Measurements from ENCODE around the gene ZNF394. TPM values are rescaled to one million over a fixed set of nuclear protein-coding genes. Genes with fewer than 3 reads are reported as not detected.

The ZNF394 gene
- total and polyA plus RNA-seq, 9 of the 15 experiments (the other 6 are each of a cell fraction or from before 2014, with no cell fraction given) = 2.9 to 32.2 (median 24.2) TPM

DNA sequence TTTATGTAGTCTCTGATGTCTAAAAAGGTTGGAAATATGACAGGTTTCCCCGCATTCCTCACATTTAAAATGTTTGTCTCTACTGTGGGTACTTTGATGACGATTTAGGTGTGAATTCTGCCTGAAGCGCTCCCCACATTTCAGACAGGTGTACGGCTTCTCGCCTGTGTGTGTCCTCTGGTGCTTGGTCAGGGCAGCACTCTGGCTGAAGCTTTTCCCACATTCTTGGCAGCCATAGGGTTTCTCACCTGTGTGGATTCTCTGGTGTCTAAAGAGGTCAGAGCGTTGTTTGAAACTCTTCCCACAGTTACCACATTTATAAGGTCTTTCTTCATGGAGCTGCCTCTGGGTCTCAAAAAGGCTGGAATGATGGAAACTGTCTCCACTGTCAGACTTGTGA is 6.3 kb downstream of the ZNF394 start:
- Histone ChIP-seq H3K9ac (ENCODE audit: insufficient read depth in 1 of 2, low read depth in 2 of 2, low read length in 2 of 2) (no peak overlapping the region), H3K79me2 (ENCODE audit: control insufficient read depth, insufficient read depth, low read length) (peaks cover 35% of the 10 kb centered on the region), H3K9me3 (replicated peaks; ENCODE audit: control insufficient read depth, insufficient read depth, low read depth, low read length) (peaks cover 19% of the 10 kb centered on the region), H3K36me3 (ENCODE audit: control insufficient read depth, insufficient read depth, low read length) (peaks cover 64% of the 10 kb centered on the region), H3K27me3 (ENCODE audit: control insufficient read depth in 2 of 2, insufficient read depth in 2 of 2, low read length in 2 of 2) (no peaks in the 10 kb centered on the region), H3K4me2 (ENCODE audit: insufficient read depth, low read length) (no peak overlapping the region), H2AFZ (ENCODE audit: low read depth, low read length) (no peak overlapping the region), H3K4me3 (no peak overlapping the region), H4K20me1 (replicated peaks; ENCODE audit: control insufficient read depth, insufficient read depth, low read length) (peaks cover 12% of the 10 kb centered on the region), H3K27ac (ENCODE audit: extremely low read depth, low read depth, low read length) (no peak overlapping the region), H3K9me1 (ENCODE audit: control insufficient read depth, insufficient read depth, low read length) (peaks cover 3% of the 10 kb centered on the region), H3K4me1 (replicated peaks in 1 of 2; ENCODE audit: control insufficient read depth in 2 of 2, insufficient read depth in 2 of 2, low read length in 2 of 2) (peaks cover 2 to 5% of the 10 kb centered on the region in 2 experiments; a peak in 3 of 5 replicates)
- no TSS peak for BruUV-seq (replicated peaks)
- in situ Hi-C loops (cut with MboI) = no loop called here
- FAIRE-seq = peak; percentile 44
- DNase-seq (ENCODE audit: extremely low read depth in 1 of 4, low spot score in 3 of 4) = no peak
- intact Hi-C loops (cut with micrococcal nuclease) = no loop called here
- WGBS (ENCODE audit: insufficient coverage, low coverage, missing lambda C conversion rate) = 98% methylated on average over 6 of the region's 6 CpGs
- ATAC-seq = no peak
- ChIA-PET POLR2A (interaction anchor here (1.2 kb wide), 1 partner anchor 12 kb away, joined by 3 read pairs; no protein-coding TSS in a partner anchor), CTCF (ENCODE audit: low intra/inter-chr PET ratio) (no interaction called here)
- TF ChIP-seq POLR2AphosphoS5 (IDR thresholded peaks at IDR 0.05; ENCODE audit: control insufficient read depth, insufficient read depth, low read depth, low read length) (peak; percentile 45; the same call in 1 of the 2 replicates), ZNF75A (CRISPR knock-in tag; IDR thresholded peaks at IDR 0.05) (peak; percentile 97), ZC3H11A (IDR thresholded peaks at IDR 0.05; ENCODE audit: low read depth, low read length) (no peak), CBX1 (IDR thresholded peaks at IDR 0.05; ENCODE audit: low read depth) (peak; percentile 95), TSC22D4 (tag; IDR thresholded peaks at IDR 0.05) (no peak), RBM25 (IDR thresholded peaks at IDR 0.05; ENCODE audit: low read depth, low read length, severe bottlenecking) (peak; percentile 64), TRIM28 (IDR thresholded peaks at IDR 0.05) (peak; percentile 96), CBX3 (IDR thresholded peaks at IDR 0.05; ENCODE audit: borderline replicate concordance in 1 of 2, low read length in 2 of 2) (peak in 1 of 2 experiments; percentile 93; a peak in 2 of 3 replicates), TEAD2 (tag; IDR thresholded peaks at IDR 0.05) (peak; percentile 8; the same call in 1 of the 2 replicates)
- TF ChIP-seq, protein P1, sequence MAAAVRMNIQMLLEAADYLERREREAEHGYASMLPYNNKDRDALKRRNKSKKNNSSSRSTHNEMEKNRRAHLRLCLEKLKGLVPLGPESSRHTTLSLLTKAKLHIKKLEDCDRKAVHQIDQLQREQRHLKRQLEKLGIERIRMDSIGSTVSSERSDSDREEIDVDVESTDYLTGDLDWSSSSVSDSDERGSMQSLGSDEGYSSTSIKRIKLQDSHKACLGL (CRISPR knock-in tag; IDR thresholded peaks at IDR 0.05; ENCODE audit: borderline replicate concordance, poor library complexity, severe bottlenecking) = no peak
- TF ChIP-seq, protein P2, sequence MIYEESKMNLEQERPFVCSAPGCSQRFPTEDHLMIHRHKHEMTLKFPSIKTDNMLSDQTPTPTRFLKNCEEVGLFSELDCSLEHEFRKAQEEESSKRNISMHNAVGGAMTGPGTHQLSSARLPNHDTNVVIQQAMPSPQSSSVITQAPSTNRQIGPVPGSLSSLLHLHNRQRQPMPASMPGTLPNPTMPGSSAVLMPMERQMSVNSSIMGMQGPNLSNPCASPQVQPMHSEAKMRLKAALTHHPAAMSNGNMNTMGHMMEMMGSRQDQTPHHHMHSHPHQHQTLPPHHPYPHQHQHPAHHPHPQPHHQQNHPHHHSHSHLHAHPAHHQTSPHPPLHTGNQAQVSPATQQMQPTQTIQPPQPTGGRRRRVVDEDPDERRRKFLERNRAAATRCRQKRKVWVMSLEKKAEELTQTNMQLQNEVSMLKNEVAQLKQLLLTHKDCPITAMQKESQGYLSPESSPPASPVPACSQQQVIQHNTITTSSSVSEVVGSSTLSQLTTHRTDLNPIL (CRISPR knock-in tag; IDR thresholded peaks at IDR 0.05) = no peak
- TF ChIP-seq, protein P3, sequence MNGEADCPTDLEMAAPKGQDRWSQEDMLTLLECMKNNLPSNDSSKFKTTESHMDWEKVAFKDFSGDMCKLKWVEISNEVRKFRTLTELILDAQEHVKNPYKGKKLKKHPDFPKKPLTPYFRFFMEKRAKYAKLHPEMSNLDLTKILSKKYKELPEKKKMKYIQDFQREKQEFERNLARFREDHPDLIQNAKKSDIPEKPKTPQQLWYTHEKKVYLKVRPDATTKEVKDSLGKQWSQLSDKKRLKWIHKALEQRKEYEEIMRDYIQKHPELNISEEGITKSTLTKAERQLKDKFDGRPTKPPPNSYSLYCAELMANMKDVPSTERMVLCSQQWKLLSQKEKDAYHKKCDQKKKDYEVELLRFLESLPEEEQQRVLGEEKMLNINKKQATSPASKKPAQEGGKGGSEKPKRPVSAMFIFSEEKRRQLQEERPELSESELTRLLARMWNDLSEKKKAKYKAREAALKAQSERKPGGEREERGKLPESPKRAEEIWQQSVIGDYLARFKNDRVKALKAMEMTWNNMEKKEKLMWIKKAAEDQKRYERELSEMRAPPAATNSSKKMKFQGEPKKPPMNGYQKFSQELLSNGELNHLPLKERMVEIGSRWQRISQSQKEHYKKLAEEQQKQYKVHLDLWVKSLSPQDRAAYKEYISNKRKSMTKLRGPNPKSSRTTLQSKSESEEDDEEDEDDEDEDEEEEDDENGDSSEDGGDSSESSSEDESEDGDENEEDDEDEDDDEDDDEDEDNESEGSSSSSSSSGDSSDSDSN (IDR thresholded peaks at IDR 0.05; ENCODE audit: borderline replicate concordance in 1 of 2, low read depth in 2 of 2, low read length in 2 of 2) = no peak
- TF ChIP-seq, protein P4, sequence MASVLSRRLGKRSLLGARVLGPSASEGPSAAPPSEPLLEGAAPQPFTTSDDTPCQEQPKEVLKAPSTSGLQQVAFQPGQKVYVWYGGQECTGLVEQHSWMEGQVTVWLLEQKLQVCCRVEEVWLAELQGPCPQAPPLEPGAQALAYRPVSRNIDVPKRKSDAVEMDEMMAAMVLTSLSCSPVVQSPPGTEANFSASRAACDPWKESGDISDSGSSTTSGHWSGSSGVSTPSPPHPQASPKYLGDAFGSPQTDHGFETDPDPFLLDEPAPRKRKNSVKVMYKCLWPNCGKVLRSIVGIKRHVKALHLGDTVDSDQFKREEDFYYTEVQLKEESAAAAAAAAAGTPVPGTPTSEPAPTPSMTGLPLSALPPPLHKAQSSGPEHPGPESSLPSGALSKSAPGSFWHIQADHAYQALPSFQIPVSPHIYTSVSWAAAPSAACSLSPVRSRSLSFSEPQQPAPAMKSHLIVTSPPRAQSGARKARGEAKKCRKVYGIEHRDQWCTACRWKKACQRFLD (CRISPR knock-in tag; IDR thresholded peaks at IDR 0.05) = no peak
- TF ChIP-seq, protein P5, sequence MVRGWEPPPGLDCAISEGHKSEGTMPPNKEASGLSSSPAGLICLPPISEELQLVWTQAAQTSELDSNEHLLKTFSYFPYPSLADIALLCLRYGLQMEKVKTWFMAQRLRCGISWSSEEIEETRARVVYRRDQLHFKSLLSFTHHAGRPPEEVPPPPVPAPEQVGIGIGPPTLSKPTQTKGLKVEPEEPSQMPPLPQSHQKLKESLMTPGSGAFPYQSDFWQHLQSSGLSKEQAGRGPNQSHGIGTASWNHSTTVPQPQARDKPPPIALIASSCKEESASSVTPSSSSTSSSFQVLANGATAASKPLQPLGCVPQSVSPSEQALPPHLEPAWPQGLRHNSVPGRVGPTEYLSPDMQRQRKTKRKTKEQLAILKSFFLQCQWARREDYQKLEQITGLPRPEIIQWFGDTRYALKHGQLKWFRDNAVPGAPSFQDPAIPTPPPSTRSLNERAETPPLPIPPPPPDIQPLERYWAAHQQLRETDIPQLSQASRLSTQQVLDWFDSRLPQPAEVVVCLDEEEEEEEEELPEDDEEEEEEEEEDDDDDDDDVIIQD (CRISPR knock-in tag; IDR thresholded peaks at IDR 0.05) = no peak

Measured in K562 (cell line).